HG03175 (cell line): Measurements from ENCODE around the gene TNFAIP1.

Experiments
- ATAC-seq: cut with Tn5 transposase; IDR thresholded peaks from one replicate; pipeline ENCODE4 v1.9.1; 2021; ENCODE audit warnings: mild to moderate bottlenecking, moderate library complexity; ENCODE audit not compliant: unreplicated experiment

Gene TNFAIP1

GRCh38 chr17:28394337-28395116, 59.0 kb downstream of the TNFAIP1 start:
- no peak for ATAC-seq

- no peak for ATAC-seq
Measured at GRCh38 chr17:28395426-28395825, 59.9 kb downstream of the TNFAIP1 start.

GRCh38 chr17:28395968-28396367, 60.4 kb downstream of the TNFAIP1 start:
- no peak for ATAC-seq
